Thoracic aorta (tissue), 2 donors: ENCODE data around the gene AIM2. TPM values are rescaled to one million over a fixed set of nuclear protein-coding genes. Genes with fewer than 3 reads are reported as not detected.
A peak's percentile ranks its signal among the peaks of the same experiment; 100 is the strongest.

ENCODE experiments used
- ATAC-seq: fragments of 150-250 bp; one replicate; pipeline ENCODE4 v1.8.0; 2017; ENCODE audit warnings: low read depth; ENCODE audit not compliant: insufficient number of reproducible peaks, low FRiP score
- DNase-seq: peaks from one replicate; pipeline ENCODE4 v3.0.0-alpha.2; 2020; ENCODE audit warnings: low spot score
- H3K27ac ChIP-seq, 2 donors: fragments of 200-600 bp; sonication (generic); 1 replicate in 1 of 2; 2 replicates in 1 of 2; pipeline ENCODE4 v1.5.1; 2016; ENCODE audit warnings: mild to moderate bottlenecking in 2 of 2, moderate library complexity in 2 of 2
- H3K27me3 ChIP-seq: fragments of 200-600 bp; sonication (generic); replicated peaks from 2 replicates; pipeline ENCODE4 v1.6.0; 2016; ENCODE audit warnings: mild to moderate bottlenecking; ENCODE audit not compliant: insufficient read depth
- H3K36me3 ChIP-seq: fragments of 200-600 bp; sonication (generic); one replicate; pipeline ENCODE4 v1.5.1; 2016
- H3K4me1 ChIP-seq, 2 donors: fragments of 200-600 bp; sonication (generic); 1 replicate in 1 of 2; 2 replicates in 1 of 2; pipeline versions ENCODE4 v1.5.1 to v1.6.0; 2016; ENCODE audit warnings: low read depth in 2 of 2, mild to moderate bottlenecking in 1 of 2; ENCODE audit not compliant: control insufficient read depth in 1 of 2
- H3K4me3 ChIP-seq: fragments of 200-600 bp; sonication (generic); 2 replicates; pipeline ENCODE4 v1.5.1; 2016; ENCODE audit warnings: mild to moderate bottlenecking
- H3K9me3 ChIP-seq: fragments of 200-600 bp; sonication (generic); 2 replicates; pipeline ENCODE4 v1.5.1; 2016
- total RNA-seq, 2 donors: library from RNA; depleted of rRNA; stranded (reverse); fragments of >200 nt; gene quantifications; one replicate each; pipeline versions ENCODE4 v1.1.0 to v1.2.3, GENCODE V29; 2016
- TF ChIP-seq, protein P1 (sequence below): fragments of 200-600 bp; sonication (generic); IDR thresholded peaks from one replicate; pipeline ENCODE4 v1.5.1; 2019; ENCODE audit warnings: antibody characterized with exemption

Gene AIM2, protein sequence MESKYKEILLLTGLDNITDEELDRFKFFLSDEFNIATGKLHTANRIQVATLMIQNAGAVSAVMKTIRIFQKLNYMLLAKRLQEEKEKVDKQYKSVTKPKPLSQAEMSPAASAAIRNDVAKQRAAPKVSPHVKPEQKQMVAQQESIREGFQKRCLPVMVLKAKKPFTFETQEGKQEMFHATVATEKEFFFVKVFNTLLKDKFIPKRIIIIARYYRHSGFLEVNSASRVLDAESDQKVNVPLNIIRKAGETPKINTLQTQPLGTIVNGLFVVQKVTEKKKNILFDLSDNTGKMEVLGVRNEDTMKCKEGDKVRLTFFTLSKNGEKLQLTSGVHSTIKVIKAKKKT
- 1 to 10 TPM; 1.1 to 3.4 TPM for total RNA-seq

DNA sequence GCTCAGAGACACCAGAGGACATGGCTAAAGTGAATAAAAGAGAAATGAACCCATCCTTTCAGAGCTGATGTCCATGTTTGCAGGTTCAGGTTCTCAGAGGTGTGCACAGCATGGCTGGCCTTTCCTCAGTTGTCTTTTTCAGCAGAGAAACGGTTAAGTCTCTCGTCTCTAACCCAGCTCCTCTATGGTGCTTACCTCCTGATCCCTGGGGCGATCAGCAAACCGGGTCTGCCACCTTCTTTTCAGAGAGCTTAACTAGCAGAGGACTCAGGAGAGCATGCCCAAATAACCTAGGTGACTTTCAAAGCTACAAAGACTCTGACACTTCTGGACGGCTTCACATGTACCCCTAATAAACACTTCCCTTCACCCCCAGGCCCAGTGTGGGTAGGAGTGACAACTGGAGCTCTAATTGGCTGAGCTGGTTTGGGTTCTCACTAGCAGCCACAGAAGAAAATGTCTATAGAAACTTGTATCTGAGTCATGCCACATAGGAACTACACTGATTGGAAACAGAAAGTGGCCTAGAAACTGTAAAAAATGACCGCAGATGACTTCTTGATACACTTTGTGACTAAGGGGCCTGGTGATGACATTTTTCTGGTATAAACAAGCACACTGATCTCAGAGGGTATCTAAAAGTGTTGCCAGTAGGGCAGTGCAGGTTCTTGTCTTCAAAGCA is at the start of gene AIM2:
Gene AIM2, minus strand, starts transcription at position 329 of the 682 bp plus-strand sequence. CDS start 3,267 bp downstream, outside the sequence.
- H3K36me3 ChIP-seq, result no peaks in the 10 kb centered on the region
- no peaks in the 10 kb centered on the region for H3K4me1 ChIP-seq
- peak within 1 kb of the TSS in 1 of 2 donors; percentile 26 for H3K27ac ChIP-seq
- TF ChIP-seq, protein P1, sequence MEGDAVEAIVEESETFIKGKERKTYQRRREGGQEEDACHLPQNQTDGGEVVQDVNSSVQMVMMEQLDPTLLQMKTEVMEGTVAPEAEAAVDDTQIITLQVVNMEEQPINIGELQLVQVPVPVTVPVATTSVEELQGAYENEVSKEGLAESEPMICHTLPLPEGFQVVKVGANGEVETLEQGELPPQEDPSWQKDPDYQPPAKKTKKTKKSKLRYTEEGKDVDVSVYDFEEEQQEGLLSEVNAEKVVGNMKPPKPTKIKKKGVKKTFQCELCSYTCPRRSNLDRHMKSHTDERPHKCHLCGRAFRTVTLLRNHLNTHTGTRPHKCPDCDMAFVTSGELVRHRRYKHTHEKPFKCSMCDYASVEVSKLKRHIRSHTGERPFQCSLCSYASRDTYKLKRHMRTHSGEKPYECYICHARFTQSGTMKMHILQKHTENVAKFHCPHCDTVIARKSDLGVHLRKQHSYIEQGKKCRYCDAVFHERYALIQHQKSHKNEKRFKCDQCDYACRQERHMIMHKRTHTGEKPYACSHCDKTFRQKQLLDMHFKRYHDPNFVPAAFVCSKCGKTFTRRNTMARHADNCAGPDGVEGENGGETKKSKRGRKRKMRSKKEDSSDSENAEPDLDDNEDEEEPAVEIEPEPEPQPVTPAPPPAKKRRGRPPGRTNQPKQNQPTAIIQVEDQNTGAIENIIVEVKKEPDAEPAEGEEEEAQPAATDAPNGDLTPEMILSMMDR, result no peak
- ATAC-seq (no peak), DNase-seq (no peak)
- no peaks in the 10 kb centered on the region for H3K9me3 ChIP-seq
- H3K27me3 ChIP-seq, result no peaks in the 10 kb centered on the region
- H3K4me3 ChIP-seq, result peak within 1 kb of the TSS; percentile 36

DNA sequence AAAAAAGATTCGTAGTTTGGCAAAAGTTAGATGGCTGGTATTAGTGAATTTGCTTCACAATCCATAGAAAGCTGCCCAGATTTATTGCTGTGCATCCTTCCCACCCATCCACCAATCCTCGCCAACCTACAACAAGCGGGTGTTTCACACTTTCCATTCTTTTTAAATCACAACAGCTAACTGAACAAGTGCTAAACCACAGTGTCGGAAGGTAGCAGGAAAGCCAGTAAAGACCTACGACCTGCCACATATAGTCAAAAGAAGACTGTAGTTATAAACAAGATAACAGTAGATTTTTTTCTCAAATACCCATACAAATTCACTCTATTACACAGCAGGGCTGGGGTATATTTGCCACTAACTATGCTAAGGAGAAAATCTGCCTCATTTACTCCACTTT is 47.0 kb upstream of the AIM2 start:
- ATAC-seq, result no peak
- no peak for DNase-seq

DNA sequence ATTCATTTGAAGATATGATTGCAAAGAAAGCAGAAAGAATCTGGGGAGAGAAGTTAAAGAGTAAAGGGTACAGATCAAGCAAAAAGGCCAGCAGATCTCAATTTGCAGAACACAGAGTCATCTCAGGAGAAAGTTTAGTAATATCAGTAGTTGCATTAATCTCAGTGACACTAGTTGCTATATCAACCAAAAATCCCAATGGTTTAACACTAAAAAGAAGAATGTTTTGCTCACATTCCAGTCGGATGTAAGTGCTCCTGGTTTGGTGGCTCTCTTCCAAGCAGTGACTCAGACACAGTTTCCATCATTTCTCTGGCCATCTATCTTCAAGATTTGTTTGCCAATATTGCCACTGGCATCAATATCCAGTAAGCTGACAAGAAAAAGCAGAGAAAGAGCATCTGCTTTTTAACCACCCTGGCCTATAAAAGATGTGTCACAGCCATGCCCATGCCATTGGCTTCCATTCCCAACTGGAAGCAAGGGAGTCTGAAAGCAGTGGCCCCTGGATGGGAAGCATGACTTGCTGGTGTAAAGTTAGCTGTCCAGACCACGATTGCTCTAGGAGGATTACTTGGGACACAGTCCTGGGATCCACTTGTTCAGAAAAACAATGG is 45.5 kb upstream of the AIM2 start:
- no peaks in the 10 kb centered on the region for H3K27me3 ChIP-seq
- H3K36me3 ChIP-seq, result no peaks in the 10 kb centered on the region
- no peaks in the 10 kb centered on the region for H3K9me3 ChIP-seq
- ATAC-seq (no peak), DNase-seq (no peak)
- no peak overlapping the region for H3K4me3 ChIP-seq
- H3K4me1 ChIP-seq, result no peaks in the 10 kb centered on the region
- TF ChIP-seq, protein P1, result no peak
- H3K27ac ChIP-seq, result no peak overlapping the region

More for the DNA sequence above, 47.0 kb upstream of the AIM2 start:
- Histone ChIP-seq H3K9me3 (no peaks in the 10 kb centered on the region), H3K27ac (no peak overlapping the region), H3K4me3 (no peak overlapping the region), H3K36me3 (no peaks in the 10 kb centered on the region), H3K4me1 (no peaks in the 10 kb centered on the region), H3K27me3 (no peaks in the 10 kb centered on the region)
- TF ChIP-seq, protein P1, result no peak

DNA sequence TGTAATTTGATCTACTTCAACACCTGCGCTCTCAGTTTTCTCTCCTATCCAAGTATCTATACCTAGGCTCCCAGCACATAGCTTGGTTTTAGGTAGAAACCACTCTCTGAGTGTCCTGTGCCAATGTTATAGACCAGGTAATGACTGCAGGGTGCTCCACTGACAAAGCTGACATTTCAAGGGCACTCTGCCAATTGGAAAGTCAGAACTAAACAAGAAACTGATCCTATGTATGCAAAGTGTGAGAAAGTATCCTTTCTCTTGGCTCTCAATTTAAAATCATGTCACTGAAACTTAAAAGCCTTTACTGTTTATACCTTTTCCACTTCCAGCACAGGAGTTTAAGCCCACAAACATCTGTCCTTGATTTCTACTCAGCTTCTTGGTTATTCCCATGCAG is 45.0 kb upstream of the AIM2 start:
- H3K27ac ChIP-seq, result no peak overlapping the region
- no peaks in the 10 kb centered on the region for H3K36me3 ChIP-seq
- no peak for DNase-seq
- TF ChIP-seq, protein P1, result no peak
- H3K4me1 ChIP-seq, result no peaks in the 10 kb centered on the region
- no peak overlapping the region for H3K4me3 ChIP-seq
- H3K9me3 ChIP-seq, result no peaks in the 10 kb centered on the region
- no peaks in the 10 kb centered on the region for H3K27me3 ChIP-seq
- no peak for ATAC-seq

DNA sequence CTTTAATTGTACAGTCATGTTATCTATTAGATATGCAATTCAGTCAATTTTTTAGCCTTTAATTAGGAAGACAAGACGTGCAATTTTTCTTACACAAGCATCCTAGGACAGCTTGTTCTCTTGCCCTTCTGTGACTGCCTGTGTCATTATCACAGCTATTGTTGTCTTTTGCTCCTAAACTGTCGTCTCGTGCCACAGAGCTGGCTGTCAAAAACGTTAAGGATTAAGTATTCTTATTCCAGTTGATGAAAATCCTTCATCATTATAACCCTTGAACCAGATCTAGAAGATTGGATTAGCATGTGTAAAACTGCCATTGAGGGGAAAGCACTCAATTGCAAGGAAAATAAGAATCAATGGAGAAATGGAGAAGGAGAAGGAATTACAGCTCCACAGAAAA is 43.8 kb upstream of the AIM2 start:
- ATAC-seq (no peak), DNase-seq (no peak)
- no peak overlapping the region for H3K27ac ChIP-seq
- H3K9me3 ChIP-seq, result no peaks in the 10 kb centered on the region
- TF ChIP-seq, protein P1, result no peak
- no peaks in the 10 kb centered on the region for H3K4me1 ChIP-seq
- H3K4me3 ChIP-seq, result no peak overlapping the region
- no peaks in the 10 kb centered on the region for H3K27me3 ChIP-seq
- no peaks in the 10 kb centered on the region for H3K36me3 ChIP-seq
